Measurements from ENCODE around the gene ANKMY1.

DNA sequence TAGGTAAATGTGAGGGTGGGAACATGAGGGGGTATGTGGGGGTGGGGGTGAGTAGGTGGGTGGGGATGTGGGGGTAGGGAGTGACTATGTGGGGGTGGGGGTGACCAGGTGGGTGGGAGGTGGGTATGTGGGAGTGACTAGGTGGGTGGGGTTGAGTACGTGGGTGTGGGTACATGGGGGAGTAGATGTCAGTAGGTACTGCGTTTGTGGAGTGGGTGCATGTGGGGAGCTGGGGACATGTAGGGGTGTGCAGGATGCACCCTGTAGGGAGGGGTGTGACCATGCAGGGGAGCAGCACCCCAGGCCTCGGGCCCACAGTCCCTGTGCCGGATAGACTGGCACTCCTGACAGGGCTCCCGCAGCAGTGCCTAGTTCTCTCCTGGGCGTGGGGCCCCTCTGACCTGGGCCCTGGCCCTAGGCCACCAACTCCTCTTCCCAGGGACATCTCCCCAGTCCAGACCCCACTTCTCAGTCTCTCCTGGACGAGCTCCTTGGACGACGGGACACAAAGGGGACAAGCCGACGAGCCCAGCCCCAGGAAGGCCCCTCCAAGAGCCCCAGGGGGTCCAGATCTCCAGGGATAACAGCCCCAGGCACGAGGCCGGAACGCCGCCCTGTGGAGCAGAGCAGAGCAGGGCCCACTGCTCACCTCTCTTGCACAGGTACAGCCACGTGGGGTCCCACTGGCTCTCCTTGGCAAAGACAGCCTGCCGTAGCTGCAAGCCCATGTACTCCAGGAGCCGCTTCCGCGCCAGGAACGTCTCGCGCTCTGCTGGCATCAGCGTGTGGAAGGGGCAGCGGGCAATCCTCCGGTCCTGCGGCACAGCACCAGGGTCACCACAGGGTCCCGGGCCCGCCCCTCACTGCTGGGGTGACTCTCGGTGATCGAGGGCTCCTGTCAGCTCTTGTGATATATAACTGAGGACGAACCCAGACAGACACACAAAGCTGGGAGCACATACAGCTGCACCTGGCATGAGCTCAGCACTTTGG is 58.2 kb downstream of the ANKMY1 start:
- TF ChIP-seq, protein P1, sequence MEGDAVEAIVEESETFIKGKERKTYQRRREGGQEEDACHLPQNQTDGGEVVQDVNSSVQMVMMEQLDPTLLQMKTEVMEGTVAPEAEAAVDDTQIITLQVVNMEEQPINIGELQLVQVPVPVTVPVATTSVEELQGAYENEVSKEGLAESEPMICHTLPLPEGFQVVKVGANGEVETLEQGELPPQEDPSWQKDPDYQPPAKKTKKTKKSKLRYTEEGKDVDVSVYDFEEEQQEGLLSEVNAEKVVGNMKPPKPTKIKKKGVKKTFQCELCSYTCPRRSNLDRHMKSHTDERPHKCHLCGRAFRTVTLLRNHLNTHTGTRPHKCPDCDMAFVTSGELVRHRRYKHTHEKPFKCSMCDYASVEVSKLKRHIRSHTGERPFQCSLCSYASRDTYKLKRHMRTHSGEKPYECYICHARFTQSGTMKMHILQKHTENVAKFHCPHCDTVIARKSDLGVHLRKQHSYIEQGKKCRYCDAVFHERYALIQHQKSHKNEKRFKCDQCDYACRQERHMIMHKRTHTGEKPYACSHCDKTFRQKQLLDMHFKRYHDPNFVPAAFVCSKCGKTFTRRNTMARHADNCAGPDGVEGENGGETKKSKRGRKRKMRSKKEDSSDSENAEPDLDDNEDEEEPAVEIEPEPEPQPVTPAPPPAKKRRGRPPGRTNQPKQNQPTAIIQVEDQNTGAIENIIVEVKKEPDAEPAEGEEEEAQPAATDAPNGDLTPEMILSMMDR (conservative IDR thresholded peaks at IDR 0.05), result no peak
- TF ChIP-seq EZH2 (IDR thresholded peaks at IDR 0.05; ENCODE audit: low read depth), result no peak
